HepG2 (cell line): ENCODE data around the gene ARHGEF40. TPM values are rescaled to one million over a fixed set of nuclear protein-coding genes. Genes with fewer than 3 reads are reported as not detected.

Experiments used
- ATF6 ChIP-seq: sonication (generic); formaldehyde crosslinking; conservative IDR thresholded peaks from 2 replicates; pipeline ENCODE4 v1.4.0; 2020; ENCODE audit warnings: missing genetic modification reagents
- ATRX ChIP-seq: sonication (generic); formaldehyde crosslinking; IDR thresholded peaks from 2 replicates; pipeline ENCODE4 v1.4.0; 2020; ENCODE audit warnings: missing genetic modification reagents, borderline replicate concordance
- CCDC6 ChIP-seq: sonication (generic); formaldehyde crosslinking; IDR thresholded peaks from 2 replicates; pipeline ENCODE4 v1.8.1; 2022; ENCODE audit warnings: mild to moderate bottlenecking, missing genetic modification reagents, moderate library complexity
- FOSL1 ChIP-seq: sonication (generic); formaldehyde crosslinking; IDR thresholded peaks from 2 replicates; pipeline ENCODE4 v1.9.0; 2021; ENCODE audit warnings: missing genetic modification reagents, borderline replicate concordance
- FOXK2 ChIP-seq: fragments of 450-650 bp; IDR thresholded peaks from 2 replicates; pipeline ENCODE4 v1.6.1; 2016
- NCOA5 ChIP-seq: sonication (generic); formaldehyde crosslinking; IDR thresholded peaks from 2 replicates; pipeline ENCODE4 v1.4.0; 2020; ENCODE audit warnings: missing genetic modification reagents
- PAF1 ChIP-seq: IDR thresholded peaks from 2 replicates; pipeline ENCODE4 v1.6.1; 2016; ENCODE audit warnings: missing genetic modification reagents, missing compliant biosample characterization
- SIX4 ChIP-seq: sonication (generic); formaldehyde crosslinking; IDR thresholded peaks from 2 replicates; pipeline ENCODE4 v1.4.0; 2020; ENCODE audit warnings: missing genetic modification reagents
- TFDP1 ChIP-seq: IDR thresholded peaks from 2 replicates; pipeline ENCODE4 v1.6.1; 2016; ENCODE audit warnings: missing compliant biosample characterization, missing genetic modification reagents, borderline replicate concordance
- ZFX ChIP-seq: sonication (generic); formaldehyde crosslinking; IDR thresholded peaks from 2 replicates; pipeline ENCODE4 v1.4.0; 2020; ENCODE audit warnings: mild to moderate bottlenecking, low read depth, missing genetic modification reagents, moderate library complexity
- ZNF660 ChIP-seq: sonication (generic); formaldehyde crosslinking; IDR thresholded peaks from 2 replicates; pipeline ENCODE4 v1.5.1; 2020; ENCODE audit warnings: mild to moderate bottlenecking, low read depth, missing genetic modification reagents, borderline replicate concordance
- polyA plus RNA-seq, 8 experiments: library from polyadenylated mRNA; depleted of rRNA in 3 of 8; stranded (reverse) in 7 of 8; unstranded in 1 of 8; fragments of >200 nt; fragmentation: Illumina TruSeq in 4 of 8; extraction: Trizol in 4 of 8; gene quantifications; 2 replicates each; pipeline versions ENCODE4 v1.2.1 to v1.2.3, GENCODE V29; 2011 to 2016; ENCODE audit warnings: low read depth in 4 of 8, missing spikeins in 1 of 8, mixed read lengths in 1 of 8; ENCODE audit not compliant: insufficient read depth in 1 of 8
- total RNA-seq, 5 experiments: library from RNA; depleted of rRNA; stranded (reverse); fragments of >200 nt; fragmentation: Illumina TruSeq; extraction: Trizol; gene quantifications; 2 replicates each; pipeline ENCODE4 v1.2.3, GENCODE V29; 2016; ENCODE audit warnings: low read depth in 1 of 5
- TF ChIP-seq, protein P1 (sequence below): sonication (generic); formaldehyde crosslinking; IDR thresholded peaks from 2 replicates; pipeline ENCODE4 v1.5.1; 2020; ENCODE audit warnings: mild to moderate bottlenecking, moderate library complexity, missing genetic modification reagents
- TF ChIP-seq, protein P2 (sequence below): sonication (generic); formaldehyde crosslinking; IDR thresholded peaks from 2 replicates; pipeline ENCODE4 v1.5.1; 2020; ENCODE audit warnings: missing genetic modification reagents, mild to moderate bottlenecking, borderline replicate concordance
- TF ChIP-seq, protein P3 (sequence below): sonication (generic); formaldehyde crosslinking; IDR thresholded peaks from 2 replicates; pipeline ENCODE4 v1.4.0; 2020; ENCODE audit warnings: mild to moderate bottlenecking, missing genetic modification reagents

The ARHGEF40 gene
- total and polyA plus RNA-seq, 2 of the 13 experiments (the other 11 are each of a cell fraction or from before 2014, with no cell fraction given), result 28.1 to 78.1 TPM

DNA sequence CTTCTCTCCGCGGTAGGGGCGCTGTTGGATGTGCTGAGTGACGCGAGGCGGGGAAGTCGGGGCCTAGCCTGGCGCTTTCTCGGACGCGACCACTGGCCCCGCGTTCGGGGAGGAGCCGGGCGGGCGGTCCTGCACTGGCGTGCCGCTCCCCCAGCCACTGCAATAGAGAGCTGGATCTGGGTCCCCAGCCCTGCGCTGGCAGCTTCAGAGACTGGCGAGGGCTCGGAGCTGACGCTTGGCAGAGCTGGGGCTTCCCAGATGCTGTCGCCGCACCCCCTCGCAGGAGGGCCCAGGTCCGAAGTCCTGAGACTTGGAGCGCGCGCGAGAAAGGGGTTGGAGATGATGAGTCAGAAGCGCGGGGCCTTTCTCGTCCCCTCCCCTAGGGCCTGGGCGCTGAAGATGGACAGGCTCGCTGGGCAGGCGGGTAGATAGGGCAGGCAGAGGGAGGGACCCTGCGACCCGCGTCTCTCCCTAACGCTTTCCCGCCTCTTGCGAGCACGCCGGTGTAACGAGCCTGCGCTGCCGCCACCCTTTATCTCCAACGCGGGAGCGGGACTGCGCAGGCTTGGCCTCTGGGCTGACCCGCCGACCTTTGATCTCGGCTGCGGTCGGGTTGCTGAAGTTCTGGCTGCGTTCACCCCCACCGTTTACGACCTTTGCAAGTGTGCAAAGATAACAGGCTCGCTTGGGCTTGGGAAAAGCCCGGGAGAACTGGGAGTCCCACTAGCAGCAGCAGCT, 33.8 kb downstream of the ARHGEF40 start (continued):
- TF ChIP-seq, protein P1, sequence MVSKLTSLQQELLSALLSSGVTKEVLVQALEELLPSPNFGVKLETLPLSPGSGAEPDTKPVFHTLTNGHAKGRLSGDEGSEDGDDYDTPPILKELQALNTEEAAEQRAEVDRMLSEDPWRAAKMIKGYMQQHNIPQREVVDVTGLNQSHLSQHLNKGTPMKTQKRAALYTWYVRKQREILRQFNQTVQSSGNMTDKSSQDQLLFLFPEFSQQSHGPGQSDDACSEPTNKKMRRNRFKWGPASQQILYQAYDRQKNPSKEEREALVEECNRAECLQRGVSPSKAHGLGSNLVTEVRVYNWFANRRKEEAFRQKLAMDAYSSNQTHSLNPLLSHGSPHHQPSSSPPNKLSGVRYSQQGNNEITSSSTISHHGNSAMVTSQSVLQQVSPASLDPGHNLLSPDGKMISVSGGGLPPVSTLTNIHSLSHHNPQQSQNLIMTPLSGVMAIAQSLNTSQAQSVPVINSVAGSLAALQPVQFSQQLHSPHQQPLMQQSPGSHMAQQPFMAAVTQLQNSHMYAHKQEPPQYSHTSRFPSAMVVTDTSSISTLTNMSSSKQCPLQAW, result peak; percentile 87
- peak; percentile 82 for TF ChIP-seq SIX4 (CRISPR knock-in tag)
- peak; percentile 95 for TF ChIP-seq FOSL1 (CRISPR knock-in tag)
- TF ChIP-seq NCOA5 (CRISPR knock-in tag), result peak; percentile 49; the same call in 1 of the 2 replicates
- TF ChIP-seq FOXK2, result peak; percentile 99
- TF ChIP-seq ZNF660, result 0 out of 2 replicates have a peak, but pooled peaks have one; percentile 65
- TF ChIP-seq ATRX (CRISPR knock-in tag), result no peak
- no peak for TF ChIP-seq PAF1 (CRISPR knock-in tag)
- TF ChIP-seq TFDP1 (CRISPR knock-in tag), result peak; percentile 98
- peak; percentile 83 for TF ChIP-seq CCDC6
- TF ChIP-seq, protein P2, sequence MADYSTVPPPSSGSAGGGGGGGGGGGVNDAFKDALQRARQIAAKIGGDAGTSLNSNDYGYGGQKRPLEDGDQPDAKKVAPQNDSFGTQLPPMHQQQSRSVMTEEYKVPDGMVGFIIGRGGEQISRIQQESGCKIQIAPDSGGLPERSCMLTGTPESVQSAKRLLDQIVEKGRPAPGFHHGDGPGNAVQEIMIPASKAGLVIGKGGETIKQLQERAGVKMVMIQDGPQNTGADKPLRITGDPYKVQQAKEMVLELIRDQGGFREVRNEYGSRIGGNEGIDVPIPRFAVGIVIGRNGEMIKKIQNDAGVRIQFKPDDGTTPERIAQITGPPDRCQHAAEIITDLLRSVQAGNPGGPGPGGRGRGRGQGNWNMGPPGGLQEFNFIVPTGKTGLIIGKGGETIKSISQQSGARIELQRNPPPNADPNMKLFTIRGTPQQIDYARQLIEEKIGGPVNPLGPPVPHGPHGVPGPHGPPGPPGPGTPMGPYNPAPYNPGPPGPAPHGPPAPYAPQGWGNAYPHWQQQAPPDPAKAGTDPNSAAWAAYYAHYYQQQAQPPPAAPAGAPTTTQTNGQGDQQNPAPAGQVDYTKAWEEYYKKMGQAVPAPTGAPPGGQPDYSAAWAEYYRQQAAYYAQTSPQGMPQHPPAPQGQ, result peak; percentile 89; the same call in 1 of the 2 replicates
- TF ChIP-seq, protein P3, sequence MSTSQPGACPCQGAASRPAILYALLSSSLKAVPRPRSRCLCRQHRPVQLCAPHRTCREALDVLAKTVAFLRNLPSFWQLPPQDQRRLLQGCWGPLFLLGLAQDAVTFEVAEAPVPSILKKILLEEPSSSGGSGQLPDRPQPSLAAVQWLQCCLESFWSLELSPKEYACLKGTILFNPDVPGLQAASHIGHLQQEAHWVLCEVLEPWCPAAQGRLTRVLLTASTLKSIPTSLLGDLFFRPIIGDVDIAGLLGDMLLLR (CRISPR knock-in tag), result peak; percentile 94
- TF ChIP-seq ZFX (CRISPR knock-in tag), result peak; percentile 99
- TF ChIP-seq ATF6 (CRISPR knock-in tag), result peak; percentile 91
